Measurements from ENCODE around the gene BMP7.
"Not testable (repeated sequence)": the region's sequence is repeated elsewhere in the genome, so short reads cannot be mapped to it uniquely, and the experiment has no call there.

The BMP7 gene

GRCh38 chr20:57159945-57160610 is 106.4 kb downstream of the BMP7 start:
- H3K79me1 ChIP-seq (ENCODE audit: low read depth, low read length): no peaks in the 10 kb centered on the region
- DNase-seq (ENCODE audit: low spot score): no peak

GRCh38 chr20:57159193-57159851 is 107.1 kb downstream of the BMP7 start:
- Histone ChIP-seq H2AFZ (ENCODE audit: low read length) (no peak overlapping the region), H3K4ac (ENCODE audit: low read length) (no peak overlapping the region), H2BK5ac (ENCODE audit: low read length) (no peak overlapping the region), H3K18ac (ENCODE audit: low read length) (no peak overlapping the region), H3K23ac (ENCODE audit: low read depth, low read length, poor library complexity) (no peak overlapping the region), H2BK120ac (ENCODE audit: low read depth, low read length) (no peak overlapping the region), H2BK15ac (ENCODE audit: low read length) (no peak overlapping the region), H3K4me2 (ENCODE audit: insufficient read depth, low read length, poor library complexity, severe bottlenecking) (no peak overlapping the region), H4K91ac (ENCODE audit: low read depth, low read length, poor library complexity) (no peak overlapping the region), H2BK12ac (ENCODE audit: low read length) (no peak overlapping the region), H3K9me3 (replicated peaks in 1 of 2; ENCODE audit: control insufficient read depth in 2 of 2, insufficient read depth in 1 of 2, low read depth in 1 of 2, low read length in 2 of 2) (no peaks in the 10 kb centered on the region), H3K27me3 (ENCODE audit: control insufficient read depth in 3 of 3, insufficient read depth in 3 of 3, low read depth in 1 of 3, low read length in 3 of 3) (no peaks in the 10 kb centered on the region), H3K36me3 (replicated peaks in 1 of 2; ENCODE audit: control insufficient read depth in 2 of 2, insufficient read depth in 2 of 2, low read length in 2 of 2) (no peaks in the 10 kb centered on the region), H3K14ac (ENCODE audit: low read length) (no peak overlapping the region), H3K79me1 (ENCODE audit: low read depth, low read length) (no peaks in the 10 kb centered on the region), H4K8ac (ENCODE audit: low read depth, low read length) (no peak overlapping the region), H3K4me1 (ENCODE audit: control insufficient read depth in 2 of 2, insufficient read depth in 1 of 2, low read depth in 1 of 2, low read length in 2 of 2) (peaks cover 0 to 6% of the 10 kb centered on the region in 2 donors), H3K27ac (replicated peaks; ENCODE audit: low read length) (no peak overlapping the region), H2AK5ac (ENCODE audit: low read depth, low read length) (no peak overlapping the region), H3K4me3 (ENCODE audit: low read length in 2 of 2) (no peak overlapping the region), H3K9ac (ENCODE audit: low read depth, low read length, poor library complexity) (no peak overlapping the region)
- WGBS, 2 donors (ENCODE audit: extremely low coverage in 2 of 2, insufficient read length in 2 of 2, insufficient replicate concordance in 1 of 2): no CpG with 5 or more reads among the region's 13 CpGs
- no peak for DNase-seq (ENCODE audit: low spot score)

More at GRCh38 chr20:57159945-57160610, 106.4 kb downstream of the BMP7 start:
- no CpG with 5 or more reads among the region's 16 CpGs for WGBS, 2 donors (ENCODE audit: extremely low coverage in 2 of 2, insufficient read length in 2 of 2, insufficient replicate concordance in 1 of 2)
- H3K9ac ChIP-seq (ENCODE audit: low read depth, low read length, poor library complexity): no peak overlapping the region
- H2BK15ac ChIP-seq (ENCODE audit: low read length): no peak overlapping the region
- H2AK5ac ChIP-seq (ENCODE audit: low read depth, low read length): peak overlapping the region; percentile 27
- peaks cover 0 to 2% of the 10 kb centered on the region in 2 donors for H3K9me3 ChIP-seq (replicated peaks in 1 of 2; ENCODE audit: control insufficient read depth in 2 of 2, insufficient read depth in 1 of 2, low read depth in 1 of 2, low read length in 2 of 2)
- H4K8ac ChIP-seq (ENCODE audit: low read depth, low read length): no peak overlapping the region
- H3K4me1 ChIP-seq (ENCODE audit: control insufficient read depth in 2 of 2, insufficient read depth in 1 of 2, low read depth in 1 of 2, low read length in 2 of 2): peaks cover 0 to 6% of the 10 kb centered on the region in 2 donors
- H3K4me2 ChIP-seq (ENCODE audit: insufficient read depth, low read length, poor library complexity, severe bottlenecking): no peak overlapping the region
- H3K14ac ChIP-seq (ENCODE audit: low read length): peak overlapping the region; percentile 10
- no peaks in the 10 kb centered on the region for H3K27me3 ChIP-seq (ENCODE audit: control insufficient read depth in 3 of 3, insufficient read depth in 3 of 3, low read depth in 1 of 3, low read length in 3 of 3)
- H3K18ac ChIP-seq (ENCODE audit: low read length): peak overlapping the region; percentile 50
- peak overlapping the region; percentile 6 for H2BK120ac ChIP-seq (ENCODE audit: low read depth, low read length)
- H3K4ac ChIP-seq (ENCODE audit: low read length): no peak overlapping the region
- H2AFZ ChIP-seq (ENCODE audit: low read length): no peak overlapping the region
- H4K91ac ChIP-seq (ENCODE audit: low read depth, low read length, poor library complexity): no peak overlapping the region
- H3K4me3 ChIP-seq (ENCODE audit: low read length in 2 of 2): no peak overlapping the region
- H3K27ac ChIP-seq (replicated peaks; ENCODE audit: low read length): no peak overlapping the region
- no peaks in the 10 kb centered on the region for H3K36me3 ChIP-seq (replicated peaks in 1 of 2; ENCODE audit: control insufficient read depth in 2 of 2, insufficient read depth in 2 of 2, low read length in 2 of 2)
- H2BK5ac ChIP-seq (ENCODE audit: low read length): no peak overlapping the region
- H3K23ac ChIP-seq (ENCODE audit: low read depth, low read length, poor library complexity): no peak overlapping the region
- peak overlapping the region; percentile 52 for H2BK12ac ChIP-seq (ENCODE audit: low read length)

GRCh38 chr20:57158474-57158873 is 108.0 kb downstream of the BMP7 start:
- Histone ChIP-seq H2BK5ac (ENCODE audit: low read length) (no peak overlapping the region), H3K23ac (ENCODE audit: low read depth, low read length, poor library complexity) (no peak overlapping the region), H2BK120ac (ENCODE audit: low read depth, low read length) (no peak overlapping the region), H3K4me2 (ENCODE audit: insufficient read depth, low read length, poor library complexity, severe bottlenecking) (no peak overlapping the region), H4K91ac (ENCODE audit: low read depth, low read length, poor library complexity) (no peak overlapping the region), H2AFZ (ENCODE audit: low read length) (no peak overlapping the region), H3K9me3 (replicated peaks in 1 of 2; ENCODE audit: control insufficient read depth in 2 of 2, insufficient read depth in 1 of 2, low read depth in 1 of 2, low read length in 2 of 2) (no peaks in the 10 kb centered on the region), H3K36me3 (replicated peaks in 1 of 2; ENCODE audit: control insufficient read depth in 2 of 2, insufficient read depth in 2 of 2, low read length in 2 of 2) (no peaks in the 10 kb centered on the region), H3K27me3 (ENCODE audit: control insufficient read depth in 3 of 3, insufficient read depth in 3 of 3, low read depth in 1 of 3, low read length in 3 of 3) (no peaks in the 10 kb centered on the region), H3K9ac (ENCODE audit: low read depth, low read length, poor library complexity) (no peak overlapping the region), H3K4me3 (ENCODE audit: low read length in 2 of 2) (no peak overlapping the region), H2AK5ac (ENCODE audit: low read depth, low read length) (no peak overlapping the region), H2BK12ac (ENCODE audit: low read length) (no peak overlapping the region), H3K27ac (replicated peaks; ENCODE audit: low read length) (no peak overlapping the region), H3K4ac (ENCODE audit: low read length) (no peak overlapping the region), H4K8ac (ENCODE audit: low read depth, low read length) (no peak overlapping the region), H3K4me1 (ENCODE audit: control insufficient read depth in 2 of 2, insufficient read depth in 1 of 2, low read depth in 1 of 2, low read length in 2 of 2) (peaks cover 0 to 6% of the 10 kb centered on the region in 2 donors), H3K79me1 (ENCODE audit: low read depth, low read length) (no peaks in the 10 kb centered on the region), H2BK15ac (ENCODE audit: low read length) (no peak overlapping the region), H3K14ac (ENCODE audit: low read length) (no peak overlapping the region), H3K18ac (ENCODE audit: low read length) (no peak overlapping the region)
- DNase-seq (ENCODE audit: low spot score): no peak
- WGBS, 2 donors (ENCODE audit: extremely low coverage in 2 of 2, insufficient read length in 2 of 2, insufficient replicate concordance in 1 of 2): no CpG with 5 or more reads among the region's 7 CpGs

GRCh38 chr20:57157787-57158186 is 108.7 kb downstream of the BMP7 start:
- H2BK15ac ChIP-seq (ENCODE audit: low read length); H3K4me2 ChIP-seq (ENCODE audit: insufficient read depth, low read length, poor library complexity, severe bottlenecking); H4K8ac ChIP-seq (ENCODE audit: low read depth, low read length); H3K23ac ChIP-seq (ENCODE audit: low read depth, low read length, poor library complexity); H3K9ac ChIP-seq (ENCODE audit: low read depth, low read length, poor library complexity); DNase-seq (ENCODE audit: low spot score); H2BK120ac ChIP-seq (ENCODE audit: low read depth, low read length); H3K4ac ChIP-seq (ENCODE audit: low read length); H3K18ac ChIP-seq (ENCODE audit: low read length); H2BK5ac ChIP-seq (ENCODE audit: low read length); H3K14ac ChIP-seq (ENCODE audit: low read length); H3K79me1 ChIP-seq (ENCODE audit: low read depth, low read length); H3K36me3 ChIP-seq (replicated peaks in 1 of 2; ENCODE audit: control insufficient read depth in 2 of 2, insufficient read depth in 2 of 2, low read length in 2 of 2); H3K4me1 ChIP-seq (ENCODE audit: control insufficient read depth in 2 of 2, insufficient read depth in 1 of 2, low read depth in 1 of 2, low read length in 2 of 2); H2BK12ac ChIP-seq (ENCODE audit: low read length); H2AK5ac ChIP-seq (ENCODE audit: low read depth, low read length); H3K27me3 ChIP-seq (ENCODE audit: control insufficient read depth in 3 of 3, insufficient read depth in 3 of 3, low read depth in 1 of 3, low read length in 3 of 3); H3K4me3 ChIP-seq (ENCODE audit: low read length in 2 of 2); H4K91ac ChIP-seq (ENCODE audit: low read depth, low read length, poor library complexity); H3K9me3 ChIP-seq (replicated peaks in 1 of 2; ENCODE audit: control insufficient read depth in 2 of 2, insufficient read depth in 1 of 2, low read depth in 1 of 2, low read length in 2 of 2); H3K27ac ChIP-seq (replicated peaks; ENCODE audit: low read length); H2AFZ ChIP-seq (ENCODE audit: low read length): not testable (repeated sequence)
- WGBS, 2 donors (ENCODE audit: extremely low coverage in 2 of 2, insufficient read length in 2 of 2, insufficient replicate concordance in 1 of 2): no CpG with 5 or more reads among the region's 9 CpGs

All from neuronal stem cell (in vitro differentiated cells).